ENCODE data around the gene MICALL2.

DNA sequence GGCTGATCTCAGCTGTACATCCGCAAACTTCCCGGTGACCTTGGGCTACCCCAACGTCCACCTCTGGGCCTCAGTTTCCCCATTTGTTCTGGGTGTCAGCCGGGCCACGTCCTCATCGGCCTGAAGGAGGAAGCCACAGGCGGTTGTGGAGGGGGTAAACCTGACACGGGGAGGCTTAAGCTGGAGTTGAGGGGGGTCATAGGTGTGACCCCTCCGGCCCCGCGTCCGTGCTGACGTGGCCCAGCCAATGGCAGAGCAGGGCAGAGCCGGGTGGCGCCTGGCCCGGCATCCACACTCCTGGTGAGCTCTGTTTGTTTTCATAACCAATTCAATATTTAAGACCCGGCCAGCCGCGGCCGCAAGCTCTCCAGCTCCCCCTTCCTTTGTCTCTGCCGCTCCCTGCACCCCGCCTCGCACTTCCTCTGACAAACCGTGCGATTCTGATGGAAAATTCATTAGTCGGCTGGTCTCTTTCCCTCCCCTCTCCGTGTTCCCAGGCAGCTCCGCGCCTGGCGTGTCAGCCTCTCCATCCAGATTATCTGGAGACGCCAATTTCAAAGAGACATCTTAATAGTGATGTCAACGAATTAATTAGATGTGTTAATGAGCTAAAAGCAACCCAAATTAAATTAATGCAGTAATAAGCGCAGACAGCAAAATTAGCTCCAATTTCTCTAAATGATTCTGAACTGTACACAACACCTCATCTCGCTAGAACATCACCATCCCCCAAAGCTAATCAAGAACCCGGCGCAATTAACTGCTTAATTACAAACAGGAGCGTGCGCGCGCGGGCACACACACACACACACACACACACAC, 55.4 kb downstream of the MICALL2 start:
- TF ChIP-seq, protein P1, sequence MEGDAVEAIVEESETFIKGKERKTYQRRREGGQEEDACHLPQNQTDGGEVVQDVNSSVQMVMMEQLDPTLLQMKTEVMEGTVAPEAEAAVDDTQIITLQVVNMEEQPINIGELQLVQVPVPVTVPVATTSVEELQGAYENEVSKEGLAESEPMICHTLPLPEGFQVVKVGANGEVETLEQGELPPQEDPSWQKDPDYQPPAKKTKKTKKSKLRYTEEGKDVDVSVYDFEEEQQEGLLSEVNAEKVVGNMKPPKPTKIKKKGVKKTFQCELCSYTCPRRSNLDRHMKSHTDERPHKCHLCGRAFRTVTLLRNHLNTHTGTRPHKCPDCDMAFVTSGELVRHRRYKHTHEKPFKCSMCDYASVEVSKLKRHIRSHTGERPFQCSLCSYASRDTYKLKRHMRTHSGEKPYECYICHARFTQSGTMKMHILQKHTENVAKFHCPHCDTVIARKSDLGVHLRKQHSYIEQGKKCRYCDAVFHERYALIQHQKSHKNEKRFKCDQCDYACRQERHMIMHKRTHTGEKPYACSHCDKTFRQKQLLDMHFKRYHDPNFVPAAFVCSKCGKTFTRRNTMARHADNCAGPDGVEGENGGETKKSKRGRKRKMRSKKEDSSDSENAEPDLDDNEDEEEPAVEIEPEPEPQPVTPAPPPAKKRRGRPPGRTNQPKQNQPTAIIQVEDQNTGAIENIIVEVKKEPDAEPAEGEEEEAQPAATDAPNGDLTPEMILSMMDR (conservative IDR thresholded peaks at IDR 0.05; ENCODE audit: low read length), result no peak
- TF ChIP-seq EZH2phosphoT487 (IDR thresholded peaks at IDR 0.05; ENCODE audit: borderline replicate concordance), result no peak
